B cell (primary cell): ENCODE results near the gene NR4A1. TPM values are rescaled to one million over a fixed set of nuclear protein-coding genes. Genes with fewer than 3 reads are reported as not detected.
A peak's percentile ranks its signal among the peaks of the same experiment; 100 is the strongest.

Experiments
- ATAC-seq: fragments of 200-7000 bp; cut with Tn5 transposase; one replicate; pipeline ENCODE4 v1.10.0; 2021; ENCODE audit warnings: low read depth, mild to moderate bottlenecking, moderate number of reproducible peaks, moderate library complexity
- CTCF ChIA-PET: fragments of 350-600 bp; sonication (Branson Sonifier 250); formaldehyde crosslinking; loops from one replicate; lab custom pipeline; 2021; ENCODE audit warnings: antibody characterized with exemption, inconsistent platforms; lab: Charles Lee
- POLR2A ChIA-PET: fragments of 350-600 bp; sonication (Branson Sonifier 250); formaldehyde crosslinking; loops from one replicate; lab custom pipeline; 2021; ENCODE audit warnings: antibody characterized with exemption; lab: Charles Lee
- DNase-seq: peaks from one replicate; pipeline ENCODE4 v3.0.0; 2013
- H2AFZ ChIP-seq: 2 replicates; pipeline ENCODE4 v1.6.1; 2012; ENCODE audit warnings: mild to moderate bottlenecking, low read depth, low read length; ENCODE audit not compliant: insufficient read depth, poor library complexity, severe bottlenecking
- H3K27ac ChIP-seq, 2 donors: 1 replicate in 1 of 2; 2 replicates in 1 of 2; pipeline ENCODE4 v1.5.1; 2012 to 2013; ENCODE audit warnings: low read length in 2 of 2, mild to moderate bottlenecking in 2 of 2, moderate library complexity in 1 of 2
- H3K27me3 ChIP-seq, 4 experiments: fragments of 200-600 bp in 1 of 4; sonication (generic) in 1 of 4; replicated peaks in 1 of 4; 1 replicate in 2 of 4; 2 replicates in 2 of 4; pipeline versions ENCODE4 v1.6.1 to v1.7.0; 2013 to 2016; ENCODE audit warnings: low read length in 3 of 4, mild to moderate bottlenecking in 2 of 4, mixed read lengths in 1 of 4, moderate library complexity in 1 of 4; ENCODE audit not compliant: insufficient read depth in 4 of 4, control insufficient read depth in 3 of 4; ENCODE audit errors: control extremely low read depth in 1 of 4
- H3K36me3 ChIP-seq, 2 experiments: replicated peaks in 1 of 2; 1 replicate in 1 of 2; 2 replicates in 1 of 2; pipeline versions ENCODE4 v1.6.1 to v1.7.1; 2013; ENCODE audit warnings: low read length in 1 of 2; ENCODE audit not compliant: insufficient read depth in 2 of 2, control insufficient read depth in 1 of 2; ENCODE audit errors: control extremely low read depth in 1 of 2, extremely low read depth in 1 of 2
- H3K4me1 ChIP-seq, 2 donors: fragments of 200-600 bp in 1 of 2; sonication (generic) in 1 of 2; 1 replicate in 1 of 2; 2 replicates in 1 of 2; pipeline versions ENCODE4 v1.5.1 to v1.6.1; 2013 to 2017; ENCODE audit warnings: low read length in 2 of 2; ENCODE audit not compliant: control insufficient read depth in 2 of 2, insufficient read depth in 2 of 2
- H3K4me2 ChIP-seq: replicated peaks from 2 replicates; pipeline ENCODE3; 2012; ENCODE audit warnings: mild to moderate bottlenecking, low read depth, low read length; ENCODE audit not compliant: poor library complexity, severe bottlenecking
- H3K4me3 ChIP-seq, 5 experiments: fragments of 200-600 bp in 1 of 5; sonication (generic) in 1 of 5; 1 replicate in 3 of 5; 2 replicates in 2 of 5; pipeline versions ENCODE4 v1.5.1 to v1.7.0; 2011 to 2016; ENCODE audit warnings: low read length in 4 of 5, mild to moderate bottlenecking in 4 of 5, low read depth in 2 of 5, control low read depth in 1 of 5, moderate library complexity in 1 of 5; ENCODE audit not compliant: insufficient read depth in 1 of 5; ENCODE audit errors: control extremely low read depth in 1 of 5, extremely low read depth in 1 of 5
- H3K79me2 ChIP-seq: fragments of 200-600 bp; sonication (generic); one replicate; pipeline ENCODE4 v1.6.0; 2016; ENCODE audit warnings: low read length; ENCODE audit not compliant: control insufficient read depth, insufficient read depth
- H3K9ac ChIP-seq: fragments of 200-600 bp; sonication (generic); 2 replicates; pipeline ENCODE4 v1.6.1; 2017; ENCODE audit warnings: mild to moderate bottlenecking, low read length, moderate library complexity
- H3K9me3 ChIP-seq, 3 donors: one replicate each; pipeline versions ENCODE4 v1.6.1 to v1.7.1; 2013; ENCODE audit warnings: low read length in 2 of 3; ENCODE audit not compliant: control insufficient read depth in 2 of 3, insufficient read depth in 1 of 3; ENCODE audit errors: control extremely low read depth in 1 of 3
- H4K20me1 ChIP-seq: 2 replicates; pipeline ENCODE4 v1.6.0; 2012; ENCODE audit warnings: mild to moderate bottlenecking, low read length; ENCODE audit not compliant: insufficient read depth, control insufficient read depth, poor library complexity, severe bottlenecking
- H3K27ac Mint-ChIP-seq: one replicate; pipeline ENCODE4 v1.8.0; 2021; ENCODE audit warnings: mixed read lengths
- H3K27me3 Mint-ChIP-seq: one replicate; pipeline ENCODE4 v1.8.0; 2021; ENCODE audit warnings: mixed read lengths
- H3K4me1 Mint-ChIP-seq: one replicate; pipeline ENCODE4 v1.8.0; 2021; ENCODE audit warnings: mixed read lengths
- H3K4me3 Mint-ChIP-seq: one replicate; pipeline ENCODE4 v1.8.0; 2021; ENCODE audit warnings: mixed read lengths
- H3K9me3 Mint-ChIP-seq: one replicate; pipeline ENCODE4 v1.8.0; 2022; ENCODE audit warnings: mixed read lengths; ENCODE audit not compliant: insufficient read depth
- CTCF ChIP-seq: fragments of 200-600 bp; IDR thresholded peaks from one replicate; pipeline ENCODE4 v1.8.0; 2022; ENCODE audit warnings: antibody characterized with exemption, mild to moderate bottlenecking
- EZH2 ChIP-seq: IDR thresholded peaks from 2 replicates; pipeline ENCODE4 v1.6.1; 2012; ENCODE audit warnings: borderline replicate concordance, low read depth, mild to moderate bottlenecking, moderate library complexity, low read length; ENCODE audit not compliant: insufficient read depth, poor library complexity, severe bottlenecking
- WGBS: methylation state at CpG from one replicate; pipeline ENCODE4 v1.1.5; 2013; ENCODE audit warnings: missing lambda C conversion rate; ENCODE audit not compliant: insufficient coverage; 5-methylcytosine and 5-hydroxymethylcytosine counted together
- intact Hi-C: fragments of 100-400 bp; cut with micrococcal nuclease; formaldehyde crosslinking; loops from one replicate; pipeline ENCODE4 v1.10.0; 2022
- polyA plus RNA-seq: library from polyadenylated mRNA; depleted of rRNA; stranded (reverse); fragments of >200 nt; gene quantifications from 2 replicates; pipeline ENCODE4 v1.2.3, GENCODE V29; 2012
- total RNA-seq, 2 donors: library from RNA; stranded (reverse); fragments of 120-200 nt in 1 of 2; gene quantifications; 1 replicate in 1 of 2; 2 replicates in 1 of 2; pipeline versions ENCODE4 v1.2.3 to v1.2.4, GENCODE V29; 2013 to 2022

NR4A1 gene
- total and polyA plus RNA-seq, 2 donors (not counting 1 experiment from before 2014, with no cell fraction given): 43.2 to 470 TPM

- ChIA-PET CTCF (interaction anchor here (1.4 to 32.6 kb wide), 4 partner anchors 10 to 26 kb away, joined by 5 to 1315 read pairs (median 16); partner anchors contain the start of genes ATG101 and SMIM41), POLR2A (no interaction called here)
- no peak overlapping the region for H3K4me3 ChIP-seq
- no peaks in the 10 kb centered on the region for H3K9me3 Mint-ChIP-seq
- H3K27ac Mint-ChIP-seq: peak overlapping the region; percentile 99
- H2AFZ ChIP-seq: no peak overlapping the region
- no peaks in the 10 kb centered on the region for H3K27me3 Mint-ChIP-seq
- H3K27me3 ChIP-seq: no peaks in the 10 kb centered on the region
- H3K9me3 ChIP-seq: no peaks in the 10 kb centered on the region
- H3K9ac ChIP-seq: no peak overlapping the region
- no peak for TF ChIP-seq CTCF
- no peak for TF ChIP-seq EZH2
- H3K36me3 ChIP-seq: peaks cover 0 to under 1% of the 10 kb centered on the region in 2 experiments
- DNase-seq (no peak), ATAC-seq (no peak)
- no peak overlapping the region for H3K4me2 ChIP-seq
- H3K4me3 Mint-ChIP-seq: peak overlapping the region; percentile 100
- H3K4me1 Mint-ChIP-seq: peaks cover 54% of the 10 kb centered on the region
- WGBS: 89% methylated on average over 3 of the region's 4 CpGs
- peaks cover 30% of the 10 kb centered on the region for H3K79me2 ChIP-seq
- peaks cover 27% of the 10 kb centered on the region for H4K20me1 ChIP-seq
- no peak overlapping the region for H3K27ac ChIP-seq
- peaks cover 32 to 47% of the 10 kb centered on the region in 2 donors for H3K4me1 ChIP-seq
- intact Hi-C loops: no loop called here
Observed at GRCh38 chr12:52049286-52049685, 2.0 kb upstream of the NR4A1 start.

DNA sequence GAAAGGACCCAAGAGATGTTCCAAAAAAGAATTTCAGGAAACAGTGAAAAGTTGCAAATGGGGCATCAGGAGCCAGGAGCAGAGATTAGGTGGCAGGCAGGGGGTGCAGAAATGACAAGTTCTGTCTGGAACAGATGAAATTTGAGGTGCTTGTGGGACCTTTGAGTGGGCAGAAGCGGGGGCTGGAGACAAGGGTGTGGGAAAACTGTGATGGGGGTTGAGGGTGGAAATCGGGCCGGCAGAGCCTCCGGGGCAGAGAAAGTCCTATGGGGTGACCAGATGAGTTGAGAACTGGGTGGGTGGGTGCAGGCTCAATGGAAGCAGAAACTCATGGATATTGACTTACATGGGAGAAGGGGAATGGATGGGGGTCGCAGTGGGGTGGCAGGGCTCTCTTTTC lies 1.6 kb upstream of the NR4A1 start:
- Histone ChIP-seq H3K9me3 (no peaks in the 10 kb centered on the region), H3K36me3 (peaks cover 0 to 5% of the 10 kb centered on the region in 2 experiments), H3K27ac (peak overlapping the region; percentile 99 to 100), H3K27me3 (no peaks in the 10 kb centered on the region), H3K4me2 (peak overlapping the region; percentile 97), H4K20me1 (peaks cover 31% of the 10 kb centered on the region), H3K4me1 (peaks cover 32 to 47% of the 10 kb centered on the region in 2 donors), H3K79me2 (peaks cover 26% of the 10 kb centered on the region), H2AFZ (no peak overlapping the region), H3K9ac (peak overlapping the region; percentile 98), H3K4me3 (peak overlapping the region in 2 of 5 experiments; percentile 77 to 87)
- Mint-ChIP-seq H3K9me3 (no peaks in the 10 kb centered on the region), H3K27ac (peak overlapping the region; percentile 99), H3K4me1 (peaks cover 51% of the 10 kb centered on the region), H3K4me3 (peak overlapping the region; percentile 100), H3K27me3 (no peaks in the 10 kb centered on the region)
- ATAC-seq: no peak
- CTCF ChIA-PET: interaction anchor here (2.7 kb wide), 2 partner anchors 24 to 32 kb away, joined by 20 to 49 read pairs; no protein-coding TSS in a partner anchor
- intact Hi-C loops: loop anchor here (1.0 kb wide), 2 partner anchors 7 to 12 kb away; no protein-coding TSS in a partner anchor
- WGBS: 89% methylated on average over 4 of the region's 5 CpGs
- POLR2A ChIA-PET: interaction anchor here (2.5 kb wide), 1 partner anchor 12 kb away, joined by 31 read pairs; no protein-coding TSS in a partner anchor
- TF ChIP-seq EZH2 (no peak), CTCF (no peak)
- DNase-seq: no peak
